Measurements from ENCODE around the gene MYL10. TPM values are rescaled to one million over a fixed set of nuclear protein-coding genes. Genes with fewer than 3 reads are reported as not detected.

MYL10 gene
- total RNA-seq, 1 experiment from 2014 or later, result not detected

DNA sequence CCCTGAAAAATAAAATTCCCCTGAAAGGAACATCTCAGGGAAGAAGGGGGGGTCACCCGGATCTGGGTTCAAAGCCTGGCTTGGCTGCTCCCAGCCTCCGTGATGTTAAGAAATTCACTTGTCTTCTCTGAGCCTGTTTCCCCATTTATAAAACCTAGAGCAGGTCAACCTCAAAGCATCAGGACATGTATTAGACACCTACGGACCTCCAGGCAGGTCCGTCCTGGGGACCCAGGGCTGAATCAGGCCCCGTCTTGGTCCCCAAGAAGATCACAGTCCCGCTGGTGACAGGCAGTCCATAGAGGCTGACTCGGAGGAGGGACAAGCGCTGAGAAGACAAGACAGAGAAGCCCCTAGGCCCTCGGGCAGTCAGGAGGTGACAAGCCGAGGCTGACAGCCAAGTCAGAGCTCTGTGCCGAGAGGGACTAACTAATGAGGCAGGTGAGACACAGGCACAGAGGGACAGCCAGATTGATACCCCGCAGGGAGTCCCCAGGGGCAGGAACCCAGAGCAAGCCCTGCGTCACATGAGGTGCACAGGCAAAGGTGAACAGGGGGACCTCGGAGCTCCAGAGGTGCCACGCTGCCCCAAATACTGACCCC, 2.9 kb downstream of the MYL10 start:
- H3K36me3 Mint-ChIP-seq (ENCODE audit: insufficient read depth, unreplicated experiment), result no peaks in the 10 kb centered on the region
- peak overlapping the region; percentile 45 for H3K27ac Mint-ChIP-seq (ENCODE audit: unreplicated experiment)
- Histone ChIP-seq H3K4me3 (ENCODE audit: low read depth, low read length) (no peak overlapping the region), H3K9me3 (no peaks in the 10 kb centered on the region), H3K36me3 (ENCODE audit: control insufficient read depth, insufficient read depth, low read length) (no peaks in the 10 kb centered on the region), H3K4me1 (no peaks in the 10 kb centered on the region), H3K27me3 (replicated peaks; ENCODE audit: control insufficient read depth, insufficient read depth, low read length) (no peaks in the 10 kb centered on the region)
- H3K9me3 Mint-ChIP-seq (ENCODE audit: unreplicated experiment), result no peaks in the 10 kb centered on the region
- H3K27me3 Mint-ChIP-seq (ENCODE audit: insufficient read depth, unreplicated experiment), result no peaks in the 10 kb centered on the region
- ChIA-PET CTCF (no interaction called here), POLR2A (no interaction called here)
- BruUV-seq (replicated peaks), result no TSS peak
- TF ChIP-seq, protein P1, sequence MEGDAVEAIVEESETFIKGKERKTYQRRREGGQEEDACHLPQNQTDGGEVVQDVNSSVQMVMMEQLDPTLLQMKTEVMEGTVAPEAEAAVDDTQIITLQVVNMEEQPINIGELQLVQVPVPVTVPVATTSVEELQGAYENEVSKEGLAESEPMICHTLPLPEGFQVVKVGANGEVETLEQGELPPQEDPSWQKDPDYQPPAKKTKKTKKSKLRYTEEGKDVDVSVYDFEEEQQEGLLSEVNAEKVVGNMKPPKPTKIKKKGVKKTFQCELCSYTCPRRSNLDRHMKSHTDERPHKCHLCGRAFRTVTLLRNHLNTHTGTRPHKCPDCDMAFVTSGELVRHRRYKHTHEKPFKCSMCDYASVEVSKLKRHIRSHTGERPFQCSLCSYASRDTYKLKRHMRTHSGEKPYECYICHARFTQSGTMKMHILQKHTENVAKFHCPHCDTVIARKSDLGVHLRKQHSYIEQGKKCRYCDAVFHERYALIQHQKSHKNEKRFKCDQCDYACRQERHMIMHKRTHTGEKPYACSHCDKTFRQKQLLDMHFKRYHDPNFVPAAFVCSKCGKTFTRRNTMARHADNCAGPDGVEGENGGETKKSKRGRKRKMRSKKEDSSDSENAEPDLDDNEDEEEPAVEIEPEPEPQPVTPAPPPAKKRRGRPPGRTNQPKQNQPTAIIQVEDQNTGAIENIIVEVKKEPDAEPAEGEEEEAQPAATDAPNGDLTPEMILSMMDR (IDR thresholded peaks at IDR 0.05; ENCODE audit: insufficient read depth in 1 of 2, low read depth in 1 of 2, low read length in 1 of 2, severe bottlenecking in 1 of 2, unreplicated experiment in 1 of 2), result no peak
- peaks cover 15% of the 10 kb centered on the region for H3K4me1 Mint-ChIP-seq (ENCODE audit: low read depth, unreplicated experiment)
- no peak overlapping the region for H3K4me3 Mint-ChIP-seq (ENCODE audit: unreplicated experiment)
- DNase-seq, result no peak
- intact Hi-C loops (cut with micrococcal nuclease; ENCODE audit: unreplicated experiment), result no loop called here

GRCh38 chr7:101625031-101625791, 3.9 kb downstream of the MYL10 start:
- no peak overlapping the region for H3K4me3 Mint-ChIP-seq (ENCODE audit: unreplicated experiment)
- TF ChIP-seq, protein P1 (IDR thresholded peaks at IDR 0.05; ENCODE audit: insufficient read depth in 1 of 2, low read depth in 1 of 2, low read length in 1 of 2, severe bottlenecking in 1 of 2, unreplicated experiment in 1 of 2), result no peak
- H3K36me3 ChIP-seq (ENCODE audit: control insufficient read depth, insufficient read depth, low read length), result no peaks in the 10 kb centered on the region
- H3K27me3 Mint-ChIP-seq (ENCODE audit: insufficient read depth, unreplicated experiment), result no peaks in the 10 kb centered on the region
- ChIA-PET CTCF (interaction anchor here (1.8 kb wide), 1 partner anchor 23 kb away, joined by 4 read pairs; no protein-coding TSS in a partner anchor), POLR2A (no interaction called here)
- no peak overlapping the region for H3K4me3 ChIP-seq (ENCODE audit: low read depth, low read length)
- intact Hi-C loops (cut with micrococcal nuclease; ENCODE audit: unreplicated experiment), result no loop called here
- no peaks in the 10 kb centered on the region for H3K9me3 Mint-ChIP-seq (ENCODE audit: unreplicated experiment)
- H3K4me1 Mint-ChIP-seq (ENCODE audit: low read depth, unreplicated experiment), result peaks cover 15% of the 10 kb centered on the region
- no peaks in the 10 kb centered on the region for H3K4me1 ChIP-seq
- no peaks in the 10 kb centered on the region for H3K36me3 Mint-ChIP-seq (ENCODE audit: insufficient read depth, unreplicated experiment)
- no TSS peak for BruUV-seq (replicated peaks)
- no peak overlapping the region for H3K27ac Mint-ChIP-seq (ENCODE audit: unreplicated experiment)
- no peaks in the 10 kb centered on the region for H3K27me3 ChIP-seq (replicated peaks; ENCODE audit: control insufficient read depth, insufficient read depth, low read length)
- no peak for DNase-seq
- H3K9me3 ChIP-seq, result no peaks in the 10 kb centered on the region

DNA sequence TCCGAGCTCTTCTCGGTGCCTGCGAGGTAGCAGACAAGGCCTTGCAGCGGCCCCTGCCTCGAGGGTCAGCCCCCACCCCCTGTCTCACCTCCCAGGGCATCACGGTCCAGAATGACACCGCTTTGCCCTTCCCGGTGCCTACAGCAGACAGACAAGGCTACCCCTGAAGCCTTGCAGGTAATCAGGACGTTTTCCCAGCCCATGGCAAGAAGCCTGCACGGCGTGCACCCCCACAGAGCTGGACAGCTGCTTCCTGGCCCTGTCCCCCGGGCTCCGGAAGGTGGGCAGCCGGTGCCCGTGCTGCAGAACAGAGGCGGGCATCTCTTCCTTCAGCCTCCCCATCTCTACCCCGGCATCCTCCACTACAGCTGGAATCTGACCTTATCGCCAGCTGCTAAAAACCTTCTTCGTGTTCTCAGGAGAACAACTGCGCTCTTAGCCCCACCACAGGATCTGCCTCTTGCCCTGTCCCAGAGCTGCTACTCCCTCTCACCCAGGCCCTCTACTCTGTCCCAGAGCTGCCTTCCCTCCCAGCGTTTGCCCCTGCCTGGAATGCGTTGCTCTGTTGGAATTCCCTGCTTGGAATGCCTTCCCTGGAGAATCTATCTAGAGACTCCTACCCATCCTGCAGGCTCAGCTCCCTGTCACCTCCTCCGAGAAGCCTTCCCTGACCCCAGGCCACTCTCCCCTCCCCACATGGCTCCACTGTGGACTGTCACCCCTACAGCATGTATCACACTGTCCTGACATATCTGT, 4.7 kb downstream of the MYL10 start:
- peaks cover 15% of the 10 kb centered on the region for H3K4me1 Mint-ChIP-seq (ENCODE audit: low read depth, unreplicated experiment)
- no peaks in the 10 kb centered on the region for H3K27me3 Mint-ChIP-seq (ENCODE audit: insufficient read depth, unreplicated experiment)
- no peak overlapping the region for H3K4me3 Mint-ChIP-seq (ENCODE audit: unreplicated experiment)
- Histone ChIP-seq H3K27me3 (replicated peaks; ENCODE audit: control insufficient read depth, insufficient read depth, low read length) (no peaks in the 10 kb centered on the region), H3K36me3 (ENCODE audit: control insufficient read depth, insufficient read depth, low read length) (no peaks in the 10 kb centered on the region), H3K4me1 (peaks cover under 1% of the 10 kb centered on the region; the same call in 1 of the 2 replicates), H3K4me3 (ENCODE audit: low read depth, low read length) (no peak overlapping the region), H3K9me3 (no peaks in the 10 kb centered on the region)
- intact Hi-C loops (cut with micrococcal nuclease; ENCODE audit: unreplicated experiment), result no loop called here
- TF ChIP-seq, protein P1 (IDR thresholded peaks at IDR 0.05; ENCODE audit: insufficient read depth in 1 of 2, low read depth in 1 of 2, low read length in 1 of 2, severe bottlenecking in 1 of 2, unreplicated experiment in 1 of 2), result no peak
- ChIA-PET POLR2A (no interaction called here), CTCF (interaction anchor here (1.8 kb wide), 1 partner anchor 22 kb away, joined by 4 read pairs; no protein-coding TSS in a partner anchor)
- BruUV-seq (replicated peaks), result no TSS peak
- H3K9me3 Mint-ChIP-seq (ENCODE audit: unreplicated experiment), result no peaks in the 10 kb centered on the region
- H3K36me3 Mint-ChIP-seq (ENCODE audit: insufficient read depth, unreplicated experiment), result no peaks in the 10 kb centered on the region
- no peak for DNase-seq
- H3K27ac Mint-ChIP-seq (ENCODE audit: unreplicated experiment), result no peak overlapping the region

Data from Caco-2 (cell line).